GM21825 (cell line): Measurements from ENCODE around the gene POM121L12.

Experiments used
- ATAC-seq: cut with Tn5 transposase; IDR thresholded peaks from one replicate; pipeline ENCODE4 v1.9.1; 2021; ENCODE audit warnings: mild to moderate bottlenecking, moderate library complexity; ENCODE audit not compliant: unreplicated experiment

The POM121L12 gene

GRCh38 chr7:53035499-53036412 lies at the start of gene POM121L12:
POM121L12 (plus strand) TSS chr7:53035633; CDS start chr7:53035672, 39 bp downstream.
- ATAC-seq: no peak

DNA sequence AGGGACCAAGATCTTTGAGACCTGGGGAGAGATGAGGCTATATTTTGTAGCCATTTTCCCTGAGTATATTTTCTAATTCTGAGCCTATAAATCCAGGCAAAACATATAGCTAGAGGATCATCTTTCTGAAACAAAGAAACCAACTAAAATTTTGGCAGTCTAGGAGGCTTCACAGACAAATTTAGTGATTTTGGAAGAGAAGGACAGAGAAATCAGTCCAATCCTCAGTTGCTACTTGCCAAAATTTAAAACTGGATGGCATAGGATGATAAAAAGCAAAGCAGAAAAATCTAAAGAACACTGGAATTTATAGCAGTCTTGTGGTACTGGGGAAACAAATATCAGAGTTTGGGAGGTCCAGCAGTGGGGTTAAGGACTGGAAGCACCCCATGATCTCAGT lies 43.4 kb upstream of the POM121L12 start:
- ATAC-seq: no peak

- ATAC-seq: no peak
These were observed 42.8 kb upstream of the POM121L12 start for GRCh38 chr7:52992479-52993162.

GRCh38 chr7:52995676-52996075 lies 39.8 kb upstream of the POM121L12 start:
- no peak for ATAC-seq

DNA sequence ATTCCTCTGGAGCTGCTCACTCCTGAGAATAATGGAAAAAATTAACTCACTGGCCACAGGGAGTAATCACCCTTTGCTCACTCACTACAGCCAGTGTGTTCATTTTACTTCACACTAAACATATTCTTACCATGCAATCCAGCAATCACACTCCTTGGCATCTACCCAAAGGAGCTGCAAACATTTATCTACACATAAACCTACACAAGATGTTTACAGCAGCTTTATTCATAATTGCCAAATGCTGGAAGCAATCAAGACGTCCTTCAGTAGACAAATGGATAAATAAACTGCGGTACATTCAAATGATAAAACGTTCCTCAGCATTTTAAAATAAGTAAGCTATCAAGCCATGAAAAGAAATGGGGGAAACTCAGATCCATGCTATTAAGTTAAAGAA lies 34.2 kb upstream of the POM121L12 start:
- ATAC-seq: no peak

DNA sequence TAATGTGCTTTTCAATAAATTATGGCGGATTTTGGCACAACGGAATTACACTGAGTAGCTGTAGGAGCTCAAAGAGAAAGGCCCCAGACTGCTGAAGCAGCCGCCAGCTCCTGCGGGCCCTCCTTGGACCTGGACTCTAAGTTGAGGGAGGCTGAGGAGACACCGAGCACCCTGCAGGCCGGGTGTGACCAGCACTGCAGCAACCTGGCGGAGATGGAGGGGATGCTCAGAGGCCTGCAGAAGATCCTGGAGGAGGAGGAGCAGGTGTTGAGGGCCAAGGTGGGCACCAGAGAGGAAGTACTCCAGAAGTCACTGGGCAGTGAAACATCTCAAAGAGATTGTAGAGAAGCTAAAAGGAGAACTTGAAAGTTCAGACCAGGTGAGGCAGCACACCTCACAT lies 33.0 kb upstream of the POM121L12 start:
- ATAC-seq: no peak

GRCh38 chr7:53003653-53004445 lies 31.6 kb upstream of the POM121L12 start:
- no peak for ATAC-seq

GRCh38 chr7:53013925-53014324 lies 21.5 kb upstream of the POM121L12 start:
- ATAC-seq: no peak

- no peak for ATAC-seq
These were observed 20.0 kb upstream of the POM121L12 start for GRCh38 chr7:53015463-53015862.

GRCh38 chr7:53022893-53023292 lies 12.5 kb upstream of the POM121L12 start:
- ATAC-seq: no peak

- no peak for ATAC-seq
These were observed 13.2 kb downstream of the POM121L12 start for GRCh38 chr7:53048638-53049037.

DNA sequence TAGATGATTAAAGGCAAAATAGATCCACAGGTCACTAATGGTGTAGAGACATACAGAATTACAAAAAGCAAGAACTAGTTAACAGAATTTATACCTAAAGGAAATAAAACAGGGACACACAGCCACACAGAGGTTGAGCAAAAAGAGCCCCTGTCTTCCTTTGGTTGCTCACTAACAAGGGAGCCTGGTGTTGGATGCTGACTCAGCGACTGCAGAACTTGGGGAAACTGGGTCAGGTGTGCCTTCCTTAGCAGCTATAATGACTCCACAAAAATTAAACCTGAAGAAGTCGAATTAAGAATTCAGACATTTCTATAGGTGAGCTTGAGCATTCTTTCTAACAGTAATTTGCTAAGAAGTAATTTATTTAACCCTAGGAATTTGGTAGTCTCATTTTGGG lies 15.0 kb downstream of the POM121L12 start:
- ATAC-seq: no peak

GRCh38 chr7:53059591-53059990 lies 24.2 kb downstream of the POM121L12 start:
- no peak for ATAC-seq

GRCh38 chr7:53060066-53060465 lies 24.6 kb downstream of the POM121L12 start:
- ATAC-seq: no peak

DNA sequence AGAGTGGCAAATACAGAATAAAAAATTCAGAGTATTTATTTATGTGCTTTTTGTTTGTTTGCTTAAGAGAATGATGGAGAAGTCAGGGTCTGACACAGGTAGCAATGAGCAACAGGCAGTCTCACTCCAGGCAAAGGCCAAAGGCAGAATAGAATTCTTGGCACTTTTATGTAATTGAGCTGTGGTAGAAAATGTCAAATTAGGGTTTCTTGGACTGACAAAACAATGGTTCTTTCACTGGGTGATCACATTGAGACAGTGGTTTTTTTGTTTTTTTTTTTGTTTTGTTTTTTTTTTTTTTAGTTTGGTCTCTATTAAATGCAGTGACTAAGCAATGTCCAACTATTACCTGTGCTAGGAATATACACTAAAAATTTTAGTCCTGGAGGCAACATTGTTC lies 27.4 kb downstream of the POM121L12 start:
- no peak for ATAC-seq

DNA sequence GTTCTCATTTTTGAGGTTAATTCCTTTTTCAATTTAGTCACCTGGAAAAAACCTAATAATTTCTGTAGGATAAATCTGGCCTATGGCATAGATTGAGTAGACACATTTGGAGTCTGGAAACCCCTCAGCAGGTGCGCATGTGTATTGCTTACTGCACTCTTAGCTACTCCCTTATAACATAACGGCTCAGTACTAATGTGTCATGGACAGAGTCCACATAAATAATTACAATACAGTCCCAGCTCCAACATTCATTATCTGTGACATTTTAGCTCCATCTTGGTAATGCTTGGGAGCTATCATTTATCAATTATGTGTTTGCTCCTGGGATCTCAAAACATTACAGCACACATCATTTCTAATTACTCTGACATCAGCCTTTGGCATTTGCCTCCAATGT lies 33.2 kb downstream of the POM121L12 start:
- ATAC-seq: no peak

- no peak for ATAC-seq
These were observed 35.5 kb downstream of the POM121L12 start for GRCh38 chr7:53070883-53071282.
